Brain microvascular endothelial cell (primary cell): ENCODE data around the gene MED31.

Source experiments
- DNase-seq: peaks from one replicate; pipeline ENCODE4 v3.0.0-alpha.2; 2020
- H3K27ac ChIP-seq: fragments of 250-450 bp; sonication (Bioruptor Pico); 2 replicates; pipeline ENCODE4 v1.5.1; 2020; ENCODE audit warnings: mild to moderate bottlenecking, moderate library complexity
- H3K27me3 ChIP-seq: fragments of 250-450 bp; sonication (Bioruptor Pico); replicated peaks from 2 replicates; pipeline ENCODE4 v1.5.1; 2020; ENCODE audit warnings: mild to moderate bottlenecking
- H3K36me3 ChIP-seq: fragments of 250-450 bp; sonication (Bioruptor Pico); replicated peaks from 2 replicates; pipeline ENCODE4 v1.5.1; 2020; ENCODE audit warnings: mild to moderate bottlenecking
- H3K4me3 ChIP-seq: 2 replicates; pipeline ENCODE4 v1.5.1; 2011; ENCODE audit warnings: low read depth, mild to moderate bottlenecking, control low read depth, low read length, moderate library complexity
- in situ Hi-C: cut with HindIII; loops from 2 replicates; pipeline ENCODE4 v1.10.0; 2017; ENCODE audit warnings: low sequenced_read_pairs, low pct_ligation_motif_present
- TF ChIP-seq, protein P1 (sequence below): IDR thresholded peaks from 2 replicates; pipeline ENCODE4 v1.5.1; 2011; ENCODE audit warnings: low read depth, mild to moderate bottlenecking, moderate library complexity, low read length, control low read depth, inconsistent platforms; ENCODE audit errors: missing control alignments

The MED31 gene

DNA sequence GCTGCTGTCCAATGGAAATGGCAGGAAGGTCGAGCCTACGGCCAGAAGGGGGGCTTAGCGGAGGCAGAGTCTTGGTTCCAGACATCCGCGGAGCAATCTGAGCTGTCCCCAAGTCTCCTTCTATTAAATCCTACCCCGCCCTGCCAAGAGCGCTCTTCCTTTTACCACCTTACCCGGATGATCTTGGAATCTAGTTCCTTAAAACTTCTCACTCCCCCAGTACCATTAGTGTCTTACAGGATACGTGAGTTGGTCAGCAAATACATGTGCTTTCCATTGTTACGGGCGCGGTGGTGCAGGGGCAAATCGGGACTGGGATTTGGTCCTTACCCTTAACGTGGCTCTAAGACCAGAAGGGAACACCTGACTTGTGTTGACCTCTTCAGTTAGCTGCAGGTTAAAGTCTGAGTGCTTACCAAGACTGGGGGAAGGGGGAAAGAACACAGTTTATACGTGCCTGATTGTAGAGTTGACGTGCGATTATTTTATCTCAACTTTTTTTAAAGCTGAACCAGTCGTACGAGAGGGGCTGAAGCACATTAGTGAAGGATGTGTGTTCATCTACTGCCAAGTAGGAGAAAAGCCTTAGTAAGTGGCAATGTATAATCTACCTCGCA, 10.1 kb downstream of the MED31 start:
- DNase-seq: no peak
- in situ Hi-C loops: no loop called here
- TF ChIP-seq, protein P1, sequence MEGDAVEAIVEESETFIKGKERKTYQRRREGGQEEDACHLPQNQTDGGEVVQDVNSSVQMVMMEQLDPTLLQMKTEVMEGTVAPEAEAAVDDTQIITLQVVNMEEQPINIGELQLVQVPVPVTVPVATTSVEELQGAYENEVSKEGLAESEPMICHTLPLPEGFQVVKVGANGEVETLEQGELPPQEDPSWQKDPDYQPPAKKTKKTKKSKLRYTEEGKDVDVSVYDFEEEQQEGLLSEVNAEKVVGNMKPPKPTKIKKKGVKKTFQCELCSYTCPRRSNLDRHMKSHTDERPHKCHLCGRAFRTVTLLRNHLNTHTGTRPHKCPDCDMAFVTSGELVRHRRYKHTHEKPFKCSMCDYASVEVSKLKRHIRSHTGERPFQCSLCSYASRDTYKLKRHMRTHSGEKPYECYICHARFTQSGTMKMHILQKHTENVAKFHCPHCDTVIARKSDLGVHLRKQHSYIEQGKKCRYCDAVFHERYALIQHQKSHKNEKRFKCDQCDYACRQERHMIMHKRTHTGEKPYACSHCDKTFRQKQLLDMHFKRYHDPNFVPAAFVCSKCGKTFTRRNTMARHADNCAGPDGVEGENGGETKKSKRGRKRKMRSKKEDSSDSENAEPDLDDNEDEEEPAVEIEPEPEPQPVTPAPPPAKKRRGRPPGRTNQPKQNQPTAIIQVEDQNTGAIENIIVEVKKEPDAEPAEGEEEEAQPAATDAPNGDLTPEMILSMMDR: no peak
- Histone ChIP-seq H3K27me3 (no peaks in the 10 kb centered on the region), H3K27ac (peak overlapping the region; percentile 66), H3K4me3 (peak overlapping the region; percentile 89), H3K36me3 (peaks cover 3% of the 10 kb centered on the region)

DNA sequence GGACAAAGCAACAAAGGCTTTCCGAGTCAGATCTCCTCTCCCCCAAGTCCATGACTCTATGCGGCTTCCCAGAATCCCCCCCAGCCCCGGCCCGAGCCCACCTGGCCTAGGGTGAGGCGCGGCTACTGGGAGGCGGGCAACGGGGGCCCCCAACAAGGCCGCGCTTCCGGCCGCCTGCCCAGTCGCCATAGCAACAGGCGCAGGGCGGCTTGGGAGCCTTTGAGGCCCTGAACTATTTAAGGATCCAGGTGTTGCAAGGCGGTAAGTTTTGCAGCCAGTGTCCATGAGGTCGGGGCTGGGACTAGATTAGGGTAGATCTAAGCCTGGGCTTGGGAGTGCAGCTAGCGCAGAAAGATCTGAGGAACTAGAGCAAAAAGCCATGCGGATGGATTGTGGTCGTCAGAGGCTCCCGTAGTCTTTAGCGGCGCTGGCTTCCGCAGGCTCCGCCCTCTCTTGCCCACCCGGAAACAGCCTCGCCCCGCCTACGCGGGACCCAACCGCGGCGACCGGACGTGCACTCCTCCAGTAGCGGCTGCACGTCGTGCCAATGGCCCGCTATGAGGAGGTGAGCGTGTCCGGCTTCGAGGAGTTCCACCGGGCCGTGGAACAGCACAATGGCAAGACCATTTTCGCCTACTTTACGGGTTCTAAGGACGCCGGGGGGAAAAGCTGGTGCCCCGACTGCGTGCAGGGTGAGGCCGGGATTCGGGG, 10.7 kb downstream of the MED31 start, which contains the start of the genes KIAA0753 and TXNDC17:
Gene KIAA0753 (minus strand): TSS at position 176 of the 711 bp plus-strand sequence. CDS start 5,608 bp downstream, outside the sequence.
Gene TXNDC17 (plus strand): TSS at position 525 of the 711 bp plus-strand sequence. CDS start 23 bp downstream, at position 548.
- in situ Hi-C loops: no loop called here
- H3K27me3 ChIP-seq: no peaks in the 10 kb centered on the region
- peak; percentile 85 for DNase-seq
- TF ChIP-seq, protein P1: no peak
- H3K27ac ChIP-seq: peak within 1 kb of the TSS; percentile 66
- peaks cover 3% of the 10 kb centered on the region for H3K36me3 ChIP-seq
- H3K4me3 ChIP-seq: peak within 1 kb of the TSS; percentile 89

DNA sequence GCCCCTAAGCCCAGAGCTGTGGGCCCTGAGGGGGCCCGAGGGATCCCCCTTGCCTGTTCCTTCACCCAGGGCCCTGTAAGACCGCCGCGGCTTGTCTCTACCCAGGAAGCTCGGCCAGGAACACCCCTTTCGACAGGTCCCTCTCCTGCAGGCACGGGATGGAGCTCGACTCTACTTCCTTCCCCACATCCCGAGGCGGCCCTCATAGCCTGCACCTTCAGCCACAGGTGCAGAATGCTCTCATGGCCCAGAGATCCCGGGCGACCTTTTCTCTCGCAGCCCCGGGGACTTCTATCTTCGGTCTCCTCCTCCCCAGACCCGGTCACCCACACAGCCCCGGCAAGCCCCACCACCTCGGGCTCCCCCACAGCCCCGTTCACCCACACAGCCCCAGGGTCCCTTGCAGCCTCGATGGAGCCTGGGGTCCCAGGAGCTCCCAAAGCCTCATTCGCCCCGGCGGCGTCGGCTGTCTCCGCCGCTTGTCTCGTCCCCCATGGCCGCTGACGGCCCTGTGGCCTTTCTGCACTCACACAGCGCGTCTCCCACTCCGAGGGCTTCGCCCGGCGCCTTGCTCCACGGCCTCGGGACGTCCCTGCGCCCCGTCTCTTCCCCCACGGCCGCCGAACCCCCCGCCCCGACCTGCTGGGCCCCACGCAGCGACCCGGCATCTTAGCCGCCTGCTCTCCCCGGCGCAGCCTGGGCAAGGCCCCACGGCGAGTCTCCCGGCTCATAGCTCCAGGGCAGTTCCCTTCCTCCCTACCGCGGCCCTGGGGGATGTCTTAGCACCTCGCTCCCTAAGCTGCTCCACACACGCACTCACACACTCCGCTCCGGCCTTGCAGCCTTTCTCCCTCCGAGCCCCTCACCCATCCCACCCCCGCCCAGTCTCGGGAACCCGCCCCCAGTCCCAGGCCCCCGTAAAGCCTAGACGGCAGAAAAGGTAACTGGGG, 11.5 kb downstream of the MED31 start:
- Histone ChIP-seq H3K27ac (peak overlapping the region; percentile 66), H3K4me3 (peak overlapping the region; percentile 89), H3K36me3 (peaks cover 3% of the 10 kb centered on the region), H3K27me3 (no peaks in the 10 kb centered on the region)
- TF ChIP-seq, protein P1: no peak
- no peak for DNase-seq
- in situ Hi-C loops: no loop called here

DNA sequence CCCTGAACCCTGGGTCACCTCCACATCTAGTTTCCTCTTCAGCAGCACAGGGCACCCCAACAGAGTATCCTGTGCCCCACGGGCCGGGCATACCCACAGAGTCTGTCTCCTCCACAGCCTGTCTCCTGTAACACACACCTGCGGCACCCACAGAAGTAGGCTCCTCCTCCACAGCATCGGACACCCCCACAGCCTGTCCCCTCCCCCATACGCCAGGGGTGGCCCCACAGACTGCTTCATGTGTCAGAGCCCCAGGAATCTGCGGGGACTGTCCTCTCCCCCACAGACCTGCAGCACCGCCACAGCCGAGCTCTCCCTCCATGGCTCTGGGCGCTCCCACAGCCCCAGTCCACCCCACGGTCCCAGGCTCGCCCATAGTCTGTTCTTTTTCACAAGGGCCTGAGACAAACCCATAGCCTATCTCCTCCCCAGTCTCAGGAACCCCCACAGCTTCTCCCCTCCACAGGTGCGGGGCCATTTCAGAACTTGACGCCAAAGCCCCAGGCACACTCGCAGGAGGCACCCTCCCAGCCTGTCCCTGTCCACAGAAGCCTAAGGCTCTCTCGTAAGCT, 12.3 kb downstream of the MED31 start:
- DNase-seq: no peak
- peaks cover 5% of the 10 kb centered on the region for H3K36me3 ChIP-seq
- in situ Hi-C loops: no loop called here
- H3K27me3 ChIP-seq: no peaks in the 10 kb centered on the region
- TF ChIP-seq, protein P1: no peak
- H3K4me3 ChIP-seq: peak overlapping the region; percentile 89
- H3K27ac ChIP-seq: no peak overlapping the region

DNA sequence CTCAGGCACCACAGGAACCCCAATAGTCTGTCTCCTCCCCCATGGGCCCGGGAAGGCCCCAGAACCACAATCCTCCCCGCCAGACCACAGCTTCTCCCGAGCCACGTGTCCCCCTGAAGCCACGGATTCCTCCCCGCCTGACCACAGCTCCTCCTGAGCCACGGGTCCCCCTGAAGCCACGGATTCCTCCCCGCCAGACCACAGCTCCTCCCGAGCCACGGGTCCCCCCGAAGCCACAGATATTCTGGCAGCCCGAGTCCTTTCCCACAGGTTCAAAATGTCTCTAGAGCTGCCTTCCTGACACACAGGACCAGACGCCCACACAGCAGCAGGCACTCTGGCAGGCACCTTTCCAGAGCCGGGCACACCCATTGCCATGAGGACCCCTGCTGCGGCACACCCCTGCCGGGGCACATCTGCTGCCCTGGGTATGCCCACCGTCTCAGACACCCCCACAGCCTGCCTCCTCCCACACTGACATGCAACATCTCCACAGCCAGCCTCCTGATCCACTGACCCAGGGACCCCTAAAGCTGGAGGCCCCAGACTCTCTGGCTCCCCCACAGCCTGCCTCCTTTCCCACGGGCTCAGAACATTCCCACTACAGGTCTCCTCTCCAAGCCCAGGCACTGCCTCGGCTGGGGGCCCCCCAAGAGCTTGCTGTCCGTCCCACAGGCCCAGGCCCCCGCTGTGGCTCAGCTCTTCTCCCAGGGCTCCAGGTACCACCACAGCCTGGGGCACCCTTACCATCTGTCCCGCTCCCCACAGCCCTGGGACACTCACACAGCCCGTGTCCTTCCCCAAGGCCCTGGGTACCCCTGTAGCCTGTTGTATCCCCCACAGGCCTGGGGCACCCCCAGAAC, 13.1 kb downstream of the MED31 start:
- Histone ChIP-seq H3K4me3 (no peak overlapping the region), H3K27me3 (no peaks in the 10 kb centered on the region), H3K27ac (no peak overlapping the region), H3K36me3 (peaks cover 11% of the 10 kb centered on the region)
- in situ Hi-C loops: no loop called here
- DNase-seq: no peak
- TF ChIP-seq, protein P1: no peak
